Measurements from ENCODE around the gene PIP4K2A. TPM values are rescaled to one million over a fixed set of nuclear protein-coding genes. Genes with fewer than 3 reads are reported as not detected.

The PIP4K2A gene
- total RNA-seq, 4 donors from 2014 or later: 27.3 to 52.7 (median 41.6) TPM

DNA sequence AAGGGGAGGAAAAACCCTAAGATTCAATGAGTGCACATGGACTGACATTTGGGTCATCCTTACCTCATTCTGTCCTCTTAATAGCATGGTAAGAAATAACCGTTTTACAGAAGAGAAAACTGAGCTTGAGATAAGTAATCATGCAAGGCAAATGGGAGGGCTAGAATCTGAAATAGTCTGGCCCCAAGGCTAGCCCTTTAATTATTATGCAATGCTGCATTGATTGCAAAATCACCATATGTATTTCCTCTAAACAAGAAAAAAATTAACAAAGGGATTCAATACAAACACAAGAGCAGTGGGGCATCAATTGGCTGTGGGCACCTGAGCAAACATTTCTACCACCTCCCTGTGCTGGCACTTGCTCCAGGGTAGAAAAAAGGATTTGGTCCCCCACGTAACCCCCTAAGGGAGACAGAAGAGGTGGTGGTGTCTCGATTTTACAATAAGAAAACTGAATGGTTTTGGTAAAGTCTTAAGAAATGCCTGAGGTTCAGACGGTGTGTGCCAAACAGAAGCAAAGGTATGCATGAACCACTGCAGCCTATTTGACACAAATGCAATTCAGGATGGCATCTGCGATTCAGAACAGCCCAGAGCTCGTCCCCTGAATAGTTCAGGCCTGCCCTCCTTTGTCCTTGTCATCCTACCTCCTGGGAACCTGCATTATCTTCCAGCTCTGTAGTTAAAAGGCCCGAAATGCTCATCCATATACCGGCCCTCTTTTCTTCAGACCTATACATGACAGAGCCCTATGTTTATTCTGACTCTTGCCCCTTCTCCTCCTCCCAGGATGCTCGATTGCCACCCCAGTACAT lies 23.6 kb downstream of the PIP4K2A start:
- TF ChIP-seq, protein P1, sequence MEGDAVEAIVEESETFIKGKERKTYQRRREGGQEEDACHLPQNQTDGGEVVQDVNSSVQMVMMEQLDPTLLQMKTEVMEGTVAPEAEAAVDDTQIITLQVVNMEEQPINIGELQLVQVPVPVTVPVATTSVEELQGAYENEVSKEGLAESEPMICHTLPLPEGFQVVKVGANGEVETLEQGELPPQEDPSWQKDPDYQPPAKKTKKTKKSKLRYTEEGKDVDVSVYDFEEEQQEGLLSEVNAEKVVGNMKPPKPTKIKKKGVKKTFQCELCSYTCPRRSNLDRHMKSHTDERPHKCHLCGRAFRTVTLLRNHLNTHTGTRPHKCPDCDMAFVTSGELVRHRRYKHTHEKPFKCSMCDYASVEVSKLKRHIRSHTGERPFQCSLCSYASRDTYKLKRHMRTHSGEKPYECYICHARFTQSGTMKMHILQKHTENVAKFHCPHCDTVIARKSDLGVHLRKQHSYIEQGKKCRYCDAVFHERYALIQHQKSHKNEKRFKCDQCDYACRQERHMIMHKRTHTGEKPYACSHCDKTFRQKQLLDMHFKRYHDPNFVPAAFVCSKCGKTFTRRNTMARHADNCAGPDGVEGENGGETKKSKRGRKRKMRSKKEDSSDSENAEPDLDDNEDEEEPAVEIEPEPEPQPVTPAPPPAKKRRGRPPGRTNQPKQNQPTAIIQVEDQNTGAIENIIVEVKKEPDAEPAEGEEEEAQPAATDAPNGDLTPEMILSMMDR (IDR thresholded peaks at IDR 0.05; ENCODE audit: low read depth): no peak

DNA sequence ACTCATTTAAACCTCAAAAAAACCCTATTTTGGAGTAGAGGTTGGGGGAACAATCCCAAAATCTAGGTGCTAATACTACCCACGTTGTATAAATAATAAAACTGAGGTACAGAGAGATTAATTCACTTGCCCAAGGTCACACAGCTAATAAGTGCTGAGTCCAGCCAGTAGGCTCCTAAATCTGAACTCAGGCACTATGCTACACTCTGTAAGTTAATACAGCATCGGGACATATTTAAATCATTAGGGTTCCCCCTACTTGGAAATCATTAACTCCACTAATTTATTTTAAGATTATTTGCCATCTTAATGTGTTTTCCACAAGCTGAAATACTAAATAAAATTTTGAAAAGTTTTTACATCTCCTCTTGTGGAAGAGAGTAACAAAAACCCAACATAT lies 24.2 kb downstream of the PIP4K2A start:
- TF ChIP-seq, protein P1 (IDR thresholded peaks at IDR 0.05; ENCODE audit: low read depth): no peak

DNA sequence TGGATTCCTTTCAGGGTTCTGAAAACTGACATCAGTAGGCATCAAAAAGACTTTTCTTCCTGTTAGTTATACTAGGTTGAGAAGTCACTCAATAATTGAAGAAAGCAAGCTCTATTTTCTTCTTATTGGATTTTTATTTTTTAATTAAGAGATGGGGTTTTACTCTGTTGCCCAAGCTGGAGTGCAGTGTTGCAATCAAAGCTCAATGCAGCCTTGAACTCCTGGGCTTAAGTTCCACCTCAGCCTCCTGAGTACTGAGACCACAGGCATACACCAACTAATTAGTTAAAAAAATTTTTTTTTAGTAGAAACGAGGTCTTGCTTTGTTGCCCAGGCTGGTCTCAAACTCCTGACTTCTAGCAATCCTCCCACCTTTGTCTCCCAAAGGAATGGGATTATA lies 28.0 kb downstream of the PIP4K2A start:
- TF ChIP-seq, protein P1 (IDR thresholded peaks at IDR 0.05; ENCODE audit: low read depth): no peak

DNA sequence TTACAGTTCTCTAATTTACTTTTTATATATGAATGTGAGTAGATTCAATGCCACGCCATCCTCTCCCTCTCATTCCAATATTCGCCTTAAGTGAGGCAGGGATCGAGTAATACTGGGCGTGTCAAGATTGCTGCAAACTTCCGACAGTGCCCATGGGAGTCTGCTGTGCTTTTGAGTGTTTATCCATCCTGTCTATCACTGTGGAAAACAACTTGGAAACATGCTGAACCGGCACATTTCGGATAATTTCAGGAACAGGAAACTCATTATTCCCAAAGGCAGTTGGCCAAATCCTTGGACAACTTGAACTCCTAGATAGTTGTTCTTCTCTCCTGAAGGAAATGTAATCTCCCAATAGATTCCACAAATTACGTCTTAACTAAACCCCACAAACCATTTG lies 28.5 kb downstream of the PIP4K2A start:
- TF ChIP-seq, protein P1 (IDR thresholded peaks at IDR 0.05; ENCODE audit: low read depth): no peak

DNA sequence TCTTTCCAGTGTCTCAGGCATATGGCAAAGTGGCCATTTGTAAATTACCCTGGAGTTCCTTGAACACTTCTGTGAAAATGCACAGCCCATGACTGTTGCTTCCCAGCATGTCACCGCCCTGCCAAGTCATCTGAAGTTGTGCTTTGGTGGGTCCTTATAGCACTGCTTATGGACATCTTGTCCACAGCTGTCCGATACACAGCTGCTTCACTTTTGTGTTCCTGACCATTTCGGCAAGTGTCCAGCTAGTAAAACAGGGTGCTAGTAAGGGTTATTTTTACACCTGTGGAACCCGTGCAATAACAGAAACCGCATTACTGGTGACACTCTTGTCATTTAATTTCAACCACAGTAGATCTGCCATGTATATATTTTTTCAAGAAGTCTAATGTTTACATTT lies 29.7 kb downstream of the PIP4K2A start:
- TF ChIP-seq, protein P1 (IDR thresholded peaks at IDR 0.05; ENCODE audit: low read depth): no peak

DNA sequence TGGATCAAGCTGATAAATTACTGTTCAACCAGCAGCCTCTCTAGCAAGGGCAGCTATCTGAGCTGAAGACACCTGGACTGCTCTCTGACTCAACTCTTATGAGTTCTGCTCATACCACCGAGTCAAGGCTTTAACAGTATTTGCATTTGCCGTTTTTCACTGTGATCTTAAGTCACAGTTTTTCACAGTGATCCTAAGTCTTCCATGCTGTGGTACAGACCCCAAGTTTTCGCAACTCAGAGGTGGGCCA lies 31.3 kb downstream of the PIP4K2A start:
- TF ChIP-seq, protein P1 (IDR thresholded peaks at IDR 0.05; ENCODE audit: low read depth): no peak

DNA sequence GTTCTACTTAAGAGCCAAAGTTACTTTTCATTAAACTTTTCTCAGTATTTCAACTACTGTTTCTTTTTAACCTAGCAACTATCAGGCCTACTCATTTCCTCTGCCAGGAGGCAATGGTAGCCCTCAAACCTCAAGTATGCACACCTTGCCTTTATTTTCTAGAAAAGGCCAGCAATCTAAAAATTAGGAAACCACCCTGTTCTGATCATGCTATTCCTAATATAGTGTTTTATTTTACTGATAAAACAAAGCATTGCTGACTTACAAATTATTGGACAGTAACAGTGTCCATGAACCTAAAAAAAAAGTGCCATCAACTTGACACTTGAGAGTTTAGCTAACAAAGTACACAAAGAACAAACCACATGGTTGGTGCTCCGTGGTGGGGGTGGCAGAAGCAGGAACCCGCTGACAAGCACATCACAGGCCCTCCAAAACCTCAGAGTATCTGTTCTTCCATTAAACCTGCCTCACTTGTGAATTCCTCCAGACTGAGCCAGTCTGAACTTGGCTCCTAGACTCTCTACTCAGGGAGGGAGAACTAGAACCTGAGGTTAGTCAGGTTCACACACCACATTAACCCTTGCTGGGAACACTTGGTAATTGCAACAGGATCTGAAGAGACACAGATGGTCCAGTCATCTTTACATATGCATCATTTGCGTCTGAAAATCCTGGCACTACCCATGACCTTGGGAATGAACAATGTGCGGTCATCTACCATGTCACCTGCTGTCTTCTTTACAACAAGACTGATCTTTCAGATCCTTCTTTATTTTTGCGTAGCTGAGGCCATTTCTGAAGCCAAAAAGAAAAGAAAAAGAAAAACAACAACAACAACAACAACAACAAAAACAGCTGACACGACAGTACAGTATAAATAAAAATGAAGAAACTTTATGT lies 31.9 kb downstream of the PIP4K2A start:
- TF ChIP-seq, protein P1 (IDR thresholded peaks at IDR 0.05; ENCODE audit: low read depth): no peak

All from subcutaneous adipose tissue (tissue), 4 donors.